Embryonic facial prominence (tissue), 1 donor: ENCODE measurements around the gene CAMK2B.

ENCODE experiments used
- DNase-seq: peaks from one replicate; pipeline ENCODE4 v3.0.0-alpha.2; 2016; ENCODE audit errors: extremely low spot score

Gene CAMK2B

GRCh38 chr7:44257618-44258422 lies 67.6 kb downstream of the CAMK2B start:
- DNase-seq = no peak

- no peak for DNase-seq
Observed at GRCh38 chr7:44257213-44257612, 68.2 kb downstream of the CAMK2B start.

GRCh38 chr7:44256459-44256858 lies 68.9 kb downstream of the CAMK2B start:
- no peak for DNase-seq

GRCh38 chr7:44251881-44252280 lies 73.5 kb downstream of the CAMK2B start:
- DNase-seq = no peak

- no peak for DNase-seq
Observed at GRCh38 chr7:44251269-44251668, 74.1 kb downstream of the CAMK2B start.

GRCh38 chr7:44249639-44250234 lies 75.7 kb downstream of the CAMK2B start:
- DNase-seq = no peak

- DNase-seq = no peak
Observed at GRCh38 chr7:44247868-44248651, 77.3 kb downstream of the CAMK2B start.

GRCh38 chr7:44246396-44247113 lies 78.8 kb downstream of the CAMK2B start:
- DNase-seq = no peak

GRCh38 chr7:44244282-44244681 lies 81.1 kb downstream of the CAMK2B start:
- DNase-seq = no peak

GRCh38 chr7:44242091-44242490 lies 83.3 kb downstream of the CAMK2B start:
- no peak for DNase-seq

- no peak for DNase-seq
Observed at GRCh38 chr7:44240983-44241510, 84.3 kb downstream of the CAMK2B start.

- no peak for DNase-seq
Observed at GRCh38 chr7:44240376-44240775, 85.0 kb downstream of the CAMK2B start.

GRCh38 chr7:44239361-44239760 lies 86.0 kb downstream of the CAMK2B start:
- DNase-seq = no peak

GRCh38 chr7:44238116-44238695 lies 87.2 kb downstream of the CAMK2B start:
- DNase-seq = no peak

GRCh38 chr7:44237696-44238095 lies 87.7 kb downstream of the CAMK2B start:
- DNase-seq = no peak

GRCh38 chr7:44236333-44236728 lies 89.1 kb downstream of the CAMK2B start:
- no peak for DNase-seq

- no peak for DNase-seq
Observed at GRCh38 chr7:44235582-44236332, 89.6 kb downstream of the CAMK2B start.

- no peak for DNase-seq
Observed at GRCh38 chr7:44235066-44235465, 90.3 kb downstream of the CAMK2B start.

GRCh38 chr7:44232901-44233715 lies 92.3 kb downstream of the CAMK2B start:
- no peak for DNase-seq

- DNase-seq = no peak
Observed at GRCh38 chr7:44232396-44232795, 93.0 kb downstream of the CAMK2B start.
